Stimulated activated CD4-positive, alpha-beta T cell treated with anti-CD3 and anti-CD28 coated beads, Interleukin-1b, Interleukin-23, amount 100 ng/mL, for 24 hours (primary cell): Measurements from ENCODE around the gene CALD1.

Source experiments
- DNase-seq, 4 experiments: peaks; one replicate each; pipeline ENCODE4 v3.0.0-alpha.2; 2020; ENCODE audit warnings: low read depth in 4 of 4, low spot score in 1 of 4

CALD1 gene, protein sequence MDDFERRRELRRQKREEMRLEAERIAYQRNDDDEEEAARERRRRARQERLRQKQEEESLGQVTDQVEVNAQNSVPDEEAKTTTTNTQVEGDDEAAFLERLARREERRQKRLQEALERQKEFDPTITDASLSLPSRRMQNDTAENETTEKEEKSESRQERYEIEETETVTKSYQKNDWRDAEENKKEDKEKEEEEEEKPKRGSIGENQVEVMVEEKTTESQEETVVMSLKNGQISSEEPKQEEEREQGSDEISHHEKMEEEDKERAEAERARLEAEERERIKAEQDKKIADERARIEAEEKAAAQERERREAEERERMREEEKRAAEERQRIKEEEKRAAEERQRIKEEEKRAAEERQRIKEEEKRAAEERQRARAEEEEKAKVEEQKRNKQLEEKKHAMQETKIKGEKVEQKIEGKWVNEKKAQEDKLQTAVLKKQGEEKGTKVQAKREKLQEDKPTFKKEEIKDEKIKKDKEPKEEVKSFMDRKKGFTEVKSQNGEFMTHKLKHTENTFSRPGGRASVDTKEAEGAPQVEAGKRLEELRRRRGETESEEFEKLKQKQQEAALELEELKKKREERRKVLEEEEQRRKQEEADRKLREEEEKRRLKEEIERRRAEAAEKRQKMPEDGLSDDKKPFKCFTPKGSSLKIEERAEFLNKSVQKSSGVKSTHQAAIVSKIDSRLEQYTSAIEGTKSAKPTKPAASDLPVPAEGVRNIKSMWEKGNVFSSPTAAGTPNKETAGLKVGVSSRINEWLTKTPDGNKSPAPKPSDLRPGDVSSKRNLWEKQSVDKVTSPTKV

DNA sequence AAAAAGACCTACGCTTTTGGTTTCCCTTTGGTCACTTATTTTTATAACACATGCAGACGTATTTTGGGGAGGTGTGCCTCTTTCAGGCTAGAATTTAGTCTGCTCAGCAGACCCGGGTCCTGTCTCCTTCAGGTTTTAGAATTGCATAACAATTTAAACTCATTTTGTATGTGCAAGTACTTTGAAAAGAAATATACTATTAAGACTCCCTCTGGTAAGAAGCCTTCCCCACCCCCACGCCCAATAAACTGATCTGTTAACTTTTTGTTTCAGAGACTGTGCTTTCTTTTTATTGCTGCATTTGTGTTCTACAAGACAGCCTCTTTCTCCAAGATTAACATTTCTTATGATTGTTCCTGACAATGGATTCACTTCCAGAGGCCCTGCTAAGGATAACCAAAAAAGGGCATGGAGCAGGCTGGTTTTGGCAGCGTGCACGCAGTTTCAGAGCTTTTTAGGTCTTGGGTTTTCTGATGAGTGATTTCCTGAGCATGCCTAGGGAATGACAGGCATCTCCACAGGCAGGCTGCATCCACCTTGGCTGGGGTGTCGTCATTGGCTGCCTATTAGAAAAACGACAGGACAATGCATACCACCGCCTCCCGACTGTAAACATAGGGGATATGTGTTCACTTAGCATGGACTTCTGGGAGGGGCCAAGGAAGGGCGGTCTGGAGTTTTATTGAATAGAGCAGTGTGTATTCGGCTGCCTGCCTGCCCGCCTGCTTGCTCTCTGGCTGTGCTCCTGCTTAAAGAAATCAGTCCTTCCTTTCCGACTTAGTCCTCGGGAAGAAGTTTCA lies at the start of gene CALD1:
TSS of gene CALD1 (plus strand) at position 694 of the 800 bp plus-strand sequence. CDS start 88,100 bp downstream, outside the sequence.
- no peak for DNase-seq

DNA sequence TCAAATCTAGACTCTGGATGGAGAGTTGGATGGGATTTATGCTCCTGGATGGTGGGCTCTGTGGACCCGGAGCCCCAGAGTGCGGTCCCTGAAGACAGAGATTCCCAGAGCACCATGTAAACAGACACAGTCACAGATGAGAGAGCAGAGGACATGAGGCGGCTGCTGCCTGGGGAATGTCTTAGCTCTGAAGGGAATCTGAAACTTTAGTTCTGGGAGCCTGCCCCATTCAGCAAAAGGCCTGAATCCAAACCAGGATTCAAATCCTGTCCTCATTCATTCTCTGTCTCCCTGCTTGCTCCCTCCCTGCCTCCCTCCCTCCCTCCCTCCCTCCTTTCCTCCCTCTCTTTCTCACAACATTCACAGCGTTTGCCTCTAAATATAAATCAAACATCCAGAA lies 49.5 kb upstream of the CALD1 start:
- no peak for DNase-seq

DNA sequence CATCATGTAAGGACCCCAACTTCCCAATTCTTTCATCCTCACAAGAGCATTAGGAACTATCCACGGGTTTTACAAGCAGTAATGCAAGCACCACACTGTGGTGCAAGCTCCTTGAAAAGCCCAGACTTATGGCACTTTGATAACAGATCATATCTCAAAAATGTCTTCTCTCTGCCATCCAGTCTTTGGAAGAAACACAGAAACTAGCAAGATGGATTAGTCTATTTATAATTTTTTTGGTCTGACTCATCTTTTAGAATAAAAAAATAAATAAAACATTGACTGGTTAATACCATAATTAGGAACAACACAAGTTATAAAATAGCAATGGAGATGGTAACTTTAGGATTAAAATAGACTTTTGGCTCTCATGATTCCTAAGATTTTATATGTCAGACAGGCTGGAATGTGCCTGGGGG lies 49.0 kb upstream of the CALD1 start:
- DNase-seq, result no peak

DNA sequence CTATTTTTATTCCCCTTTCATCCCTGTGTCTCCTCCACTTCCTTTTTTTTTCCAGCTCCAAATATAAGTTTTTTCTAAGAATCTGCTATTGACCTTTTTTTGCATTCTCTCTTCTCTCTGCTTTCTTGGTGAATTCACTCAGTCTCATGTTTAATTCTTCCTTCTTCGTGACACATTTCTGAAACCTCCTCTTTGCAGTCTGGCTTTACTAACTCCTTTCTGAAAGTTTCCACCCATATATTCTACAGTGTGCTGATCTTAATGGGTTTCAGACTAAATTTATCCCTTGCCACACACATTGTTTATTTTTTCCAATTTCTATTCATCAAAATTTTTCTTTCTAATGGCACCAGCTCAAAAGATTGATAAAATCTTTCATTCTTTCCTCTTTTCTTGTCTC lies 47.8 kb upstream of the CALD1 start:
- DNase-seq, result no peak

DNA sequence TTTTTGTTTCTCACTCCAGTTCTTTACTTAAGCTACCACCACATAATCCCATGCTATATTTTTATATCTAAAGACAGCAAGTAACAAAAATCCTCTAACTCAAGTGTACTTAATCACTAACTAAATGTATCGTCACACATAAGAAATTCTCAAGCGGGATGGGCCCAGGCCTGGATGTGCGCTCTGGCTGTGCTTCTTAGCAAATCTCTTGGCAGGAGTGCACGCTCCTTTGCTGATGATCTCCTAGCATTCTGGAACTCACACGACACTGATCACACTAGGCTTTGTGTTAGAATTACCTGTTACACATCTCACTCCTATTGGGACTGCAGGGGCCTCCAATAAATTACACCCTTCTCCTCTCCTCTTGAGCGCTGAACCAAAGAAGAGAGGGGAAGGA lies 46.7 kb upstream of the CALD1 start:
- DNase-seq, result no peak

DNA sequence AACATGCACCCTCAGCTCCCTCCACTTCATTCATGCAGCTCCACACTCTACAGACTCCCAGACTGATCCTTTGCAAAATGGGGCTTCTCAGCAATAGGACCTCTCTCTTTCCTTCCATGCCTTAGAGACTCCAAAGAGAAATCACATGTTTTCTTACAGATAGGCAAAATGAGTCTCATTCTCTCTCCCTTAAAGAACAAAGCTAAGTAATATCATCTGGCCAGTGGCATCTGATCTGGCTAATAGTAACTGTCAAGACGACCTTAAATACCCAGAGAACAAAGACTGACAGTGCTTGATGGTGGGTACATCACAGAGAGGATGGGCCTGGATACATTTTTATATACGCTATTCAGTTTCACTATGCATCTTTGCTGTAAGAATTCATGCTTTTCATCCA lies 43.1 kb upstream of the CALD1 start:
- DNase-seq, result no peak

DNA sequence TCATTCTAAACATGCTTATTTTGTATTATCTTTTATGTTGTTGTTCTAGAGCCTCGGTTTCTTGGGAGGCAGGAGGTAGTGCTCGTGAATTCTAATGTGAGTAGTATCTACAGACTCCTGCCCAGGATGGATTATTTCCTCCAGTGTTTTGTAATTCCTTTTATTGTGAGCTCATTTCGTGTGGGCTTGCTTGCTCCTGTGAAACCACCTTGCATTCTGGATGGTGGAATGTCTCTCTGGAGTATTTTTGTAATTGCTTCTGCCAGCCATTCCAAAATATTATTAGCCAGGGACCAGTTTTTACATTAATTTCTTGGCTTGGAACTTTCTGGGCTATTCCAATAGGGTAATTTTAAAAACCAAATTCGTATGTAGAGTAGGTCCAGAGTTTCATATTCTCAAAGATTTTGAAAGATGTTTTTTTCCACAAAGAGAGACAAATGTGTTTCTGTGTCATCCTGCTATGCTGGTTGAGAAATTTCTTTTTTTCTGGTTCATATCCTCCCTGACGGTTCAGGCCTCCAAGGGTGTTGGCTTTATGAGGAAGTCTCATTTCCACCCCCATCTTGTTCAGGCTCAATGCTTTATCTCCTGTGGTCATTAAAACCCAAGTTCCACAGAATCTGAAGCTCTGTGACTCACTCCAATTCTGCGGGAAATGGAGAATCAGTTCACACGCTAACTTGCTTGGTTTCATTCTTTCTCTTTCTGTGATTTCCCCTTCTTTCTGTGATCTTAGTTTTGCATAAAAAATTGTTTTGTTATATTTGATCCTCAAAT lies 41.7 kb upstream of the CALD1 start:
- DNase-seq, result peak in 2 of 4 experiments; percentile 13 to 22

DNA sequence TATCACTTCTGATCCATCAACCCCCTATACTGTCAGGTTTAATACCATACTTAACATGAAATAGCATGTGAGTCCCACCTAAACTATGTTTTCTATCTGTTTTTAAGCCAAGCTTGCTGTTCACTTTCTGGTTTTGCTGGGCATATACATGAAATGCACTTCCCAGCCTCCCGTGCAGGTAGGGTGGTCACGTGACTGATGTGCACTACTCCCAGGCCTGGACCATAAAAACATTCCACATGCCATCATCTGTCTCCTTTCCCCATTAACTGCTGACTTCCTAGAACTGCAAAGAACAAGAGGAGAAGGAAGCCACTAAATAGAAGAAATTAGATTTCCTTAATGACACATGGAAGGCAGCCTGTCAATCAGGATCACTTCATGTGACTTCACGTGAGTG lies 40.1 kb upstream of the CALD1 start:
- no peak for DNase-seq

DNA sequence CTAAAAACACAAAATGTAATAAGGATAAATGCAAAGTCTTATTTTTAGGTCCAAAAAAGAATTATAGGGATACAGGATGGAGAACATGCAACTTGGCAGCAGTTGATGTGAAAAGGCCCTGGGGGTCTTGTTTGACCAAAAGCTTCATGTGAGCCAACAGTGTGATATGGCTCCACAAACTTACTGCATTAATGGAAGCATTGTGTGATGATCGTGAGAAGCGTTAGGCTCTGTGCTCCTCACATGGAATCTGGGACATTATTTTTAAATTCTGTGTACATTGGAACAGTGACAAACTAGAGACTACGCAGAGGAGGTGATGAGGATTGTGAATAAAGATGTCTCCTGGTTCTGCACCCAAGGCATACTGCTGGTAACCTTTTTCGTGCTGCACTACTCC lies 39.1 kb upstream of the CALD1 start:
- no peak for DNase-seq

DNA sequence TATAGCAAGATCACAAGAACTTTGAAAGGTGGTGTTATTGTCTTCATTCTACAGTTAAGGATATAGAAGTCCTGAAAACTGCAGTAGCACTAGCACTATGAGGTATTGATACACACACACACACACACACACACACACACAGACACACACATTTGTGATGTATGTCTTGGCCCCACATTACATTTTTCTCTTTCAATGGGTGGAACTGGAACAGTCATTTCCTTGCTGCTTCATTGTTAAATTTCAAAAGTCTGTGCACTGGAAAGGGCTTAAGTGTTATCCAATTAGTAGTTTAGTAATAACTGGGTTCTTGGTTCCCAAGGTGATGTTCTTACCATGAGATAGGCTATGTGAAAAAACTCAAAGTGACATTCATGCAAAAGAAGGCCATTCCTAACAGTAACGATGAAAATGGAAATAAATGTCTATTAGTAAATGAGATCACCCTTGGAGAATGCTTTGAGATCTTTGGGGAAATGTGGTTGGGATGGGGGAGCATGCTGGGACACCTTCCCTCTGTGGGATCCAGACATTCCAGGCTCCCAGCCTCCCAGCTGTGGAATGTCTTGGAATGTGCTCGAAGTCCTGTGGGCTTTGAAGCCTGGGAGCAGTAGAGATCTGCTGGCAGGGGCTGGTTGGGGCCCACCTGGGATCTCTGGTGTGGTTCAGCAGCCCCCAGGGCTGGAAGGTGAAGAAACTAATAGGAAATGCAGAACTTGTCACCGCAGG lies 37.4 kb upstream of the CALD1 start:
- DNase-seq, result no peak

DNA sequence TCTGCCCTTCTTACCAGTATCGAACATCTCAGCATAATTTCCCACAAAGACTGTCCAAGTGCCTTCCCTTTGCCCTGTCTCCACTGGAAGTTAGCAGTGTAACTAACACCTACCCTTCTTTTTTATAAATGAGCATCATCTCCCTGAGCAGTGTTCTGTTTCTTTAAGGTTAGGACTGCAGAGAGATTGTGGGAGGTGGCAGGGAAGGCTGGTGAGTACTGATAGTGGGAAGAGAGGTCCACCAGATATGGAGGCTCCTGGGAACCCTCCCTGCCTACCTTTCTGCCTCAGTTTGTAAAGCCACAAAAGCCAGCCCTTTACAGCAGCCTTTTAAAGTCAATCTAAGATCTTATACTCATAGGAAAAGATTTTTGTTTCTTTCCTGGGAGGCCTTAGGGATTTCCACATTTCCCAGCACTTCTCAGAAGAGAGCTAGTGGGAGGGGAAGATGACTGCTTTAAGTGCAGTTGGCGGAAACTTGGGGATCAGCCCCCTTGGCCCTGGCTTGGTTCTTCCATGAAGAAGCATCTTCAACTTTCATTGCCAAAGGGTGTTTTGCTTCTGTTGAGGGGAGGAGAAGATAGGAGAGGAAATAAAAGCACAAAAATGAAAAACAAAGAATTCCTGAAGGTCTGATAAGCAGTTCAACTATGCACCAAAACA lies 36.6 kb upstream of the CALD1 start:
- DNase-seq, result no peak

DNA sequence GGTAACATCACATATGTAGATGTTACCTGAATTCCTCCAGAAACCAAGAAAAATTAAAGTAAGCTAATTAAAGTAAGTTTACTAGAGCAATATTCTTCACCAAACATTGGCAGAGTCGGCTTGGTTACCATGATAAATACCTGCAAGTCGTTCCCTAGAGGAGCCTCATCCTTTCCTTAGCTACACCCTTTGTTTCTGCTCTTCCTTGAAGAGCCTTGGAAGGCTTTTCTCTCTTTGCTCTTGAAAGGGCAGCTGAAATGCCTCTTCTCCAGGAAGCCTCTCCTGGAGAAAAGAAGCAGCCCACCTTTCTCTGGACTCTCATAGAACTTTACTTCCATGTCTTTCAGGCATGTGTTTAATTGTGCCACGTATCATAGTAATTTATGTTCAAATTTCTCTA lies 34.9 kb upstream of the CALD1 start:
- no peak for DNase-seq

DNA sequence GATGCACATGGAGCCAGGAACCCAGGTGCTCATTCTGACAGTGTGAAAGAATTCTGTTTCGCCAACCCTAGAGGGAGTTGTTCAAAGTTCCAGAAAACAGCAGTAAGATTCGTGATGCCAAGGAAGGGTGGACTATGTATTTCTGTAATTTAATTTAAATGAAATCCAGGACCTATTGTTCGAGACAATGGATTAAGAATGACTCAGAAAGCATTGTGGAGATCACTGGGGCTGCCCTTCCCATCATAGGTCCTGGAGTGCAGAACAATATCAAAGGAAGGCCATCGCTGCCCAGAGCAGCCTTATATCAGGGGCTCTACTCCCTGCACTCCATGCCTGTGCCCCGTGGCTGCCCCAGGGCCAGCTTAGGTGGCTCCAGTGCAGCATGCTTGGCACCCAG lies 32.1 kb upstream of the CALD1 start:
- DNase-seq, result no peak

DNA sequence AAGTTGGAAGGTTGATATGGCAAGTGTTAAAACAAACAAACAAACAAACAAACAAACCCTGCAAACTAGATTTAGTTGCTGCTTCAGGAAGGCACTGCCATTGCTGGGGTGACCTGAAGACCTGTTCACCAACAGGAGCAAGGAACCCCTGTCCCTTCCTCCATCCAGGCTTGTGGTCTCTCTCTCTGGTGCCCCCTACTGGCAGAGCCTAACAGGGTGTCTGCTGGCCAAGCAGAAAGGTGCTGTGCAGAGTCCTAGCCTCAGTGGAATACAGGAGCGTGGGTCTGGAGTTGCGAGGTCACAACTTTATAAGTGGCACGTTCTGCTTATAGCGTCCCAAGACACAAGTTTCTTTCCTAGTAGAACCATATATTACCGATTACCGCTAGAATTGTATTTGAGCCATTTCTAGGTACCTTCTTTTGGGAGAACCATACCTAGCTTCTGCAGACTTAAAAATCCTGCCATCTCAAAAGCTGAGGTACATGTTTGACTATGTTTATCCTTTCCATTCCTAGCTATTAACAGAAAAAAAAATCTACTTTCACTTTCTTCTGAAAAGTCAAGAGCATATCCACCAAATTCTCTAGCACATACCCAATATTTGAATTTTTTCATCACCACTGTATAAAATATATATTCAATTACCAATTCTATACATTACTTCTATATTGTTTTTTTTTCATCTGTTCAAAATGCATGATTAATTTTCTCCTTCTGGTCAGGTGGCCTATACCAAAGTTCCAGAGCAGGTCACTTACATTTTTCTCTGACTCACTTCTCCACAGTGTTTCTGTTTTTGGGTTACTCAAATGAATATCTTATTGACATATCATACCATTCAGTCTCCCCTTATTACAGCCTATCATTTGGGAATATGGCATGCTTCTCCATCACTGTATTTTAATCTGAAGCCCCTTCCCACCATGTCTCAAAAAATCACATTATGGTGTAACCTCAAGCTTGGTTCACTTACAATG lies 29.1 kb upstream of the CALD1 start:
- DNase-seq, result peak; percentile 43 to 59 (median 46)

DNA sequence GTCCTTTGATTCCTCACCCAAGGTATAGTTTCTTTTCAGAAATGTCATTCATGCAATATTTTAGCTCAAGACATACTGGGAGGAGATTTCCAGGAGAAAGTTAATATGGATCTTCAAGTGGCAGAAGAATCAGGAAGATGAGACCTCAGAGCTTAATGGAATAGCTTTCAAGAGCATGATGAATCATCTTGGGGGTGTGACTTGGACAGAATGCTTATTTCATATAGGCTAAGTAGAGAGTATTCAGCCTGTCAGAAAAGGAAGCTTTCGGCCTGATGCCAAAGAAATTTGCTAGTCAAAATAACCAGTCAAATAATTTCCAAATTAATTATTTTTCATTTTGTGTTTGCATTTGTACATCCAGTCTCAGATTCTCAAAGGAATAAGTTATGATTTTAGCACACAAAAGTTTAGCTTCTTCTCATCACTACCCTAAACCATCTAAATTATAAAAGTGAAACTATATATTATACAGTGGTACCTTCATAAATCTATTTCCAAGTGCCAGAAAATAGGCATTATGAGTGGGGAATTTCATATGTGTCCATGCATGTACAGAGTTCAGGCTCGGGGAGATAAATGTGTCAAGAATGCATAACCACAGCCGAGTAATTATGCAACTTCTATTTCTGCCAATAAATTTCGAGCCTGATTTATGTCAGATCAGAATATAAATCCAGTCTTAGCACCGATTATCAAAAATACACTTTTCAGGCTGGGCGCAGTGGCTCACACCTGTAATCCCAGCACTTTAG lies 27.3 kb upstream of the CALD1 start:
- DNase-seq, result no peak

DNA sequence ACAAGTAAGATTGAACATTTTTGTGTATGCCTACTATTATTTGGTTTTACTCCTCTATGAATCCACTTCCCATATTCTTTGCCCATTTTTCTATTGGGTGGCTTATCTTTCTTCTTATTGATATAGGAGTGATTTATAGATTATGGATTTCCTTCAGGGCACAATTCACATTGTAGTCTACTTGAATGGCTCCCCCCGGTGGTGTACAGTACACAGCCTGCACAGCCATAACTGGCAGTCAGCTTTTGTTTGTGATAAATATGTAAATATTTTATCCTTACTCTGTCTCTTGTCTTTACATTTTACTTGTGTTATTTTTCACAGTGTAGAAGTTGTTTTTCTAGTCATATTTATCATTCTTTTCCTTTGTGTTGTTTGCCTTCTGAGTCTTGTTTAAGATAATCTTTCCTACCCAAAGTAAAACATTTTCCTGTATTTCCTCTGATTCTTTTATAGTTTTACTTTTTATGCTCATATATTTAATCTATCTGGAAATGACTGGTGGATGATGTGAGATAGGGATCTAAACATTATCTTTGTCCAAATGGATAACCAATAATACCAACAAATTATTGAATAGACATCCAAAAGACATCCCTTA lies 23.9 kb upstream of the CALD1 start:
- DNase-seq, result peak in 1 of 4 experiments; percentile 33

DNA sequence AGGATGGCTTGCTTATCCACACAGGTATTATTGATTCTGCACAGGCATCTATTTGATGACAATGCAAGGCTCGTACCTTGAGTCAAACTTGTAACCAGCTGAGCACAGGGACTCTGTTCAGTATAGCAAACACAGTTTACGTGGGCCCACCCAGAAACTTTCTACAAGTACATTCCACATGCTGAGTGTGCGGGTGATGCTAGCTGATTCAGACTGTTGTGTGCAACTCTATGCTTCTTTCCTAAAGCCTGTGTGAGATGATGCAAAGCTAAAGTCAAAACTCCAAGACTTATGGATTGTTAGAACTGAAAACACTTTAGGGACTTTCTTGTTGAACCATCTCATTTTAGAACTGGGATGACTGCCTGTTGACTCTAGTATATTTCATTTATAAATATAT lies 21.5 kb upstream of the CALD1 start:
- no peak for DNase-seq
